Adrenal gland (tissue), 12 donors: Measurements from ENCODE around the gene FOXN3. TPM values are rescaled to one million over a fixed set of nuclear protein-coding genes. Genes with fewer than 3 reads are reported as not detected.

ENCODE experiments used
- DNase-seq, 7 donors: peaks; one replicate each; pipeline ENCODE4 v3.0.0-alpha.2; 2019 to 2020
- H3K27ac ChIP-seq, 5 donors: fragments of 200-600 bp; sonication (generic) in 4 of 5; 1 replicate in 3 of 5; 2 replicates in 2 of 5; pipeline versions ENCODE4 v1.5.1 to v1.8.0; 2016 to 2020; ENCODE audit warnings: mild to moderate bottlenecking in 1 of 5
- H3K27me3 ChIP-seq: fragments of 200-600 bp; 2 replicates; pipeline ENCODE4 v1.8.0; 2021
- H3K36me3 ChIP-seq, 2 donors: fragments of 200-600 bp; replicated peaks in 1 of 2; 1 replicate in 1 of 2; 2 replicates in 1 of 2; pipeline versions ENCODE4 v1.5.1 to v1.8.0; 2018 to 2022
- H3K4me1 ChIP-seq, 2 donors: fragments of 200-600 bp; replicated peaks in 1 of 2; 1 replicate in 1 of 2; 2 replicates in 1 of 2; pipeline versions ENCODE4 v1.5.1 to v1.8.0; 2018 to 2021
- H3K4me3 ChIP-seq, 4 donors: fragments of 200-600 bp; sonication (generic) in 3 of 4; one replicate each; pipeline ENCODE4 v1.5.1; 2016 to 2018
- H3K9me3 ChIP-seq, 3 donors: fragments of 200-600 bp; sonication (generic) in 1 of 3; replicated peaks in 1 of 3; 1 replicate in 2 of 3; 2 replicates in 1 of 3; pipeline versions ENCODE4 v1.5.1 to v1.8.0; 2016 to 2021
- CTCF ChIP-seq, 6 experiments: fragments of 450-650 bp in 4 of 6; fragments of 200-600 bp in 2 of 6; sonication (generic) in 1 of 6; IDR thresholded peaks; 1 replicate in 5 of 6; 2 replicates in 1 of 6; pipeline versions ENCODE4 v1.5.1 to v1.8.0; 2016 to 2021; ENCODE audit warnings: antibody characterized with exemption in 6 of 6, mild to moderate bottlenecking in 2 of 6, moderate library complexity in 1 of 6
- POLR2A ChIP-seq, 2 donors: fragments of 450-650 bp; IDR thresholded peaks; one replicate each; pipeline ENCODE4 v1.6.1; 2017; ENCODE audit warnings: antibody characterized with exemption in 2 of 2, mild to moderate bottlenecking in 2 of 2, moderate library complexity in 1 of 2
- WGBS, 4 donors: extraction: QIAGEN DNeasy Blood & Tissue Kit in 2 of 4; methylation state at CpG; one replicate each; pipeline versions ENCODE4 v1.1.5 to v1.1.7; 2013 to 2017; 5-methylcytosine and 5-hydroxymethylcytosine counted together
- intact Hi-C, 2 donors: fragments of 100-400 bp; cut with DNase I; formaldehyde crosslinking; loops; one replicate each; pipeline versions ENCODE4 v1.14.1 to v1.15.0; 2022 to 2023
- polyA plus RNA-seq, 3 donors: library from polyadenylated mRNA; stranded (reverse); fragments of 200-250 nt in 2 of 3; fragments of 350-450 nt in 1 of 3; fragmentation: Illumina TruSeq in 1 of 3; extraction: RNeasy Lipid Tissue Mini Kit (QIAGEN cat#74804) in 1 of 3; gene quantifications; one replicate each; pipeline ENCODE4 v1.2.3, GENCODE V29; 2013 to 2014
- total RNA-seq, 9 donors: library from RNA; depleted of rRNA in 4 of 9; stranded (reverse); fragments of >200 nt in 4 of 9; fragments of 120-200 nt in 1 of 9; fragmentation: NEBNext Ultra II Directional in 1 of 9; extraction: Animal tissue kit (Norgen Biotek cat#: 25700) in 1 of 9; gene quantifications; one replicate each; pipeline versions ENCODE4 v1.1.0 to v1.2.4, GENCODE V29; 2013 to 2023
- donor health status: healthy with polysubstance abuse.
- donor health status: Bipolar disorder and iron deficiency.
- donor health status: DM: yes; HTN: yes; CAD: no.
- donor health status: DM: no; HTN: no; CAD: no.
- donor health status: DM: no; HTN: no; CAD: no.
- donor health status: DM: yes; HTN: yes; CAD: no.

The FOXN3 gene
- total and polyA plus RNA-seq, 12 donors = 10.7 to 131 (median 96.8) TPM

GRCh38 chr14:89125216-89125615 is 291.8 kb downstream of the FOXN3 start:
- H3K9me3 ChIP-seq = no peaks in the 10 kb centered on the region
- no peak overlapping the region for H3K4me3 ChIP-seq
- H3K4me1 ChIP-seq = no peaks in the 10 kb centered on the region
- TF ChIP-seq POLR2A (IDR thresholded peaks at IDR 0.05) (no peak), CTCF (IDR thresholded peaks at IDR 0.05) (no peak)
- 62 to 78% (median 69%) methylated on average over 4 of the region's 4 CpGs for WGBS, 4 donors
- no peaks in the 10 kb centered on the region for H3K27me3 ChIP-seq
- no peak overlapping the region for H3K27ac ChIP-seq
- intact Hi-C loops = no loop called here
- no peaks in the 10 kb centered on the region for H3K36me3 ChIP-seq
- no peak for DNase-seq

GRCh38 chr14:89123851-89124250 is 293.2 kb downstream of the FOXN3 start:
- Histone ChIP-seq H3K36me3 (no peaks in the 10 kb centered on the region), H3K4me1 (no peaks in the 10 kb centered on the region), H3K27ac (no peak overlapping the region), H3K9me3 (no peaks in the 10 kb centered on the region), H3K27me3 (no peaks in the 10 kb centered on the region), H3K4me3 (no peak overlapping the region)
- intact Hi-C loops = no loop called here
- TF ChIP-seq CTCF (IDR thresholded peaks at IDR 0.05) (no peak), POLR2A (IDR thresholded peaks at IDR 0.05) (no peak)
- DNase-seq = no peak
- WGBS, 4 donors = 67 to 83% (median 75%) methylated on average over 1 of the region's 1 CpG

GRCh38 chr14:89123215-89123614 is 293.8 kb downstream of the FOXN3 start:
- Histone ChIP-seq H3K4me1 (no peaks in the 10 kb centered on the region), H3K4me3 (no peak overlapping the region), H3K36me3 (no peaks in the 10 kb centered on the region), H3K27ac (no peak overlapping the region), H3K9me3 (no peaks in the 10 kb centered on the region), H3K27me3 (no peaks in the 10 kb centered on the region)
- WGBS, 4 donors = 89 to 95% (median 92%) methylated on average over 10 of the region's 10 CpGs
- TF ChIP-seq POLR2A (IDR thresholded peaks at IDR 0.05) (no peak), CTCF (IDR thresholded peaks at IDR 0.05) (no peak)
- no peak for DNase-seq
- intact Hi-C loops = no loop called here

- H3K27me3 ChIP-seq = no peaks in the 10 kb centered on the region
- no peaks in the 10 kb centered on the region for H3K9me3 ChIP-seq
- H3K36me3 ChIP-seq = no peaks in the 10 kb centered on the region
- no peak overlapping the region for H3K27ac ChIP-seq
- H3K4me3 ChIP-seq = no peak overlapping the region
- intact Hi-C loops = no loop called here
- TF ChIP-seq CTCF (IDR thresholded peaks at IDR 0.05) = no peak
- TF ChIP-seq POLR2A (IDR thresholded peaks at IDR 0.05) = no peak
- no peaks in the 10 kb centered on the region for H3K4me1 ChIP-seq
- 37 to 53% (median 41%) methylated on average over 4 of the region's 4 CpGs for WGBS, 4 donors
- DNase-seq = no peak
Observed at GRCh38 chr14:89121968-89122620, 294.9 kb downstream of the FOXN3 start.
